Endodermal cell (in vitro differentiated cells): ENCODE results near the gene TMEM259. TPM values are rescaled to one million over a fixed set of nuclear protein-coding genes. Genes with fewer than 3 reads are reported as not detected.

Experiments used
- DNase-seq: peaks from one replicate; pipeline ENCODE4 v3.0.0-alpha.2; 2017
- H3K27ac ChIP-seq: 2 replicates; pipeline ENCODE4 v1.5.1; 2013; ENCODE audit warnings: mild to moderate bottlenecking, low read depth, low read length, moderate library complexity
- H3K27me3 ChIP-seq: 2 replicates; pipeline ENCODE4 v1.6.1; 2013; ENCODE audit warnings: mild to moderate bottlenecking, low read length, moderate library complexity; ENCODE audit not compliant: insufficient read depth, control insufficient read depth, poor library complexity, severe bottlenecking
- H3K36me3 ChIP-seq: 2 replicates; pipeline ENCODE4 v1.7.0; 2013; ENCODE audit warnings: mild to moderate bottlenecking, low read length, moderate library complexity; ENCODE audit not compliant: control insufficient read depth, insufficient read depth
- H3K4me1 ChIP-seq: one replicate; pipeline ENCODE4 v1.7.0; 2013; ENCODE audit warnings: low read length; ENCODE audit not compliant: control insufficient read depth, insufficient read depth
- H3K4me3 ChIP-seq: 2 replicates; pipeline ENCODE4 v1.5.1; 2013; ENCODE audit warnings: mild to moderate bottlenecking, low read length, moderate library complexity
- H3K9ac ChIP-seq: 2 replicates; pipeline ENCODE4 v1.6.1; 2013; ENCODE audit warnings: mild to moderate bottlenecking, low read length, moderate library complexity; ENCODE audit not compliant: poor library complexity, severe bottlenecking; ENCODE audit errors: extremely low read depth
- H3K9me3 ChIP-seq: 2 replicates; pipeline ENCODE4 v1.6.1; 2013; ENCODE audit warnings: mild to moderate bottlenecking, low read length, moderate library complexity; ENCODE audit not compliant: control insufficient read depth
- H3K27ac Mint-ChIP-seq: 2 replicates; pipeline ENCODE4 v1.8.0; 2020; ENCODE audit warnings: mixed read lengths
- H3K27me3 Mint-ChIP-seq: 2 replicates; pipeline ENCODE4 v1.8.0; 2021; ENCODE audit warnings: mild to moderate bottlenecking, mixed read lengths; ENCODE audit not compliant: insufficient read depth
- H3K36me3 Mint-ChIP-seq: 2 replicates; pipeline ENCODE4 v1.8.0; 2020; ENCODE audit warnings: low read depth, mixed read lengths
- H3K4me1 Mint-ChIP-seq: 2 replicates; pipeline ENCODE4 v1.8.0; 2020; ENCODE audit warnings: mixed read lengths
- H3K4me3 Mint-ChIP-seq: 2 replicates; pipeline ENCODE4 v1.8.0; 2020; ENCODE audit warnings: mild to moderate bottlenecking, moderate library complexity, mixed read lengths
- H3K9me3 Mint-ChIP-seq: 2 replicates; pipeline ENCODE4 v1.8.0; 2020; ENCODE audit warnings: mild to moderate bottlenecking, mixed read lengths
- CTCF ChIP-seq: fragments of 200-600 bp; sonication (generic); conservative IDR thresholded peaks from 2 replicates; pipeline ENCODE4 v1.5.0; 2021; ENCODE audit warnings: antibody characterized with exemption, mild to moderate bottlenecking
- WGBS, 2 experiments: methylation state at CpG; one replicate each; pipeline versions ENCODE4 v1.1.5 to v1.1.7; 2013; ENCODE audit warnings: missing lambda C conversion rate in 2 of 2, mixed read lengths in 1 of 2; ENCODE audit not compliant: insufficient coverage in 1 of 2, insufficient read length in 1 of 2; 5-methylcytosine and 5-hydroxymethylcytosine counted together
- total RNA-seq, 2 donors: library from RNA; stranded (reverse); fragmentation: NEBNext Ultra II Directional in 1 of 2; extraction: Animal tissue kit (Norgen Biotek cat#: 25700) in 1 of 2; gene quantifications; 2 replicates in 1 of 2; 3 replicates in 1 of 2; pipeline ENCODE4 v1.2.1, GENCODE V29; 2021

The TMEM259 gene
- total RNA-seq, 2 donors from 2014 or later: 157 to 176 TPM

GRCh38 chr19:964116-964520 lies 56.8 kb downstream of the TMEM259 start:
- Histone ChIP-seq H3K27ac (no peak overlapping the region), H3K36me3 (peaks cover 75% of the 10 kb centered on the region), H3K4me1 (no peaks in the 10 kb centered on the region), H3K27me3 (no peaks in the 10 kb centered on the region), H3K4me3 (no peak overlapping the region), H3K9ac (no peak overlapping the region), H3K9me3 (peaks cover 25% of the 10 kb centered on the region)
- peaks cover 19% of the 10 kb centered on the region for H3K9me3 Mint-ChIP-seq
- H3K4me1 Mint-ChIP-seq: no peaks in the 10 kb centered on the region
- H3K4me3 Mint-ChIP-seq: no peak overlapping the region
- 95 to 96% methylated on average over 6 to 16 of the region's 16 CpGs for WGBS, 2 experiments
- H3K36me3 Mint-ChIP-seq: peaks cover 83% of the 10 kb centered on the region
- no peak overlapping the region for H3K27ac Mint-ChIP-seq
- no peak for DNase-seq
- TF ChIP-seq CTCF: no peak
- no peaks in the 10 kb centered on the region for H3K27me3 Mint-ChIP-seq

- peaks cover 15% of the 10 kb centered on the region for H3K9me3 Mint-ChIP-seq
- H3K4me1 Mint-ChIP-seq: no peaks in the 10 kb centered on the region
- Histone ChIP-seq H3K4me1 (no peaks in the 10 kb centered on the region), H3K9ac (no peak overlapping the region), H3K4me3 (no peak overlapping the region), H3K36me3 (peaks cover 73% of the 10 kb centered on the region), H3K27me3 (no peaks in the 10 kb centered on the region), H3K27ac (no peak overlapping the region), H3K9me3 (peaks cover 19% of the 10 kb centered on the region)
- 88 to 93% methylated on average over 6 to 11 of the region's 11 CpGs for WGBS, 2 experiments
- H3K36me3 Mint-ChIP-seq: peaks cover 80% of the 10 kb centered on the region
- TF ChIP-seq CTCF: no peak
- no peak overlapping the region for H3K27ac Mint-ChIP-seq
- no peak overlapping the region for H3K4me3 Mint-ChIP-seq
- DNase-seq: no peak
- no peaks in the 10 kb centered on the region for H3K27me3 Mint-ChIP-seq
Observed at GRCh38 chr19:963486-963951, 57.4 kb downstream of the TMEM259 start.

DNA sequence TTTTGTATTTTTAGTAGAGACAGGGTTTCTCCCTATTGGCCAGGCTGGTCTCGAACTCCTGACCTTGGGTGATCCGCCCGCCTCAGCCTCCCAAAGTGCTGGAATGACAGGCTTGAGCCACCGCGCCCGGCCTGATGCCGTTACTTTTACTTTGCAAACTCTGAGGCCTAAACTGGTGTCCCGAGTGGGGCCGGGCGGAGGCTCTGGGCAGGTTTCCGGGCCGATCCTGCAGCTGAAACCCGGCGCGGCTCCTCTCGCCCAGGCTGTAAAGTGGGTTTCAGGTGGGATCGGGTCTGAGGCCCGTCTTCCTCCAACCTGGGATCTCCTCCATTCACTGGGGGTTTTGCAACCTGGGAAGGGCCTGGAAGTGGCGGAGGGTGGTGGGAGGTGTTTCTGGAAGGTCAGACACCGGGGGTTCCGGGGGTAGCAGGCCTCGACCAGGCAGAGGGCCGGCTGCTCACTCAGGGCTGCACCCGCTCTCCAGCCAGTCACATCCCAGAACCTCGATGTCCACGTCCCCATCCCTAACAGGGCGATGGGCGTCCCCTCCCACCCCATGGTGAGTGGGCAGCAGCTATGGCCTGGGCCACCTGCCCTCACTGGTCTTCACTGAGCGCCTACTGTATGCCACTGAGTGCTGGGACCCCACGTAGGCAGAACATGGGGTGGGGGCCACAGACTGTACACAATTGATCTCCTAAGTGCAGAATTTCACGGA lies 58.1 kb downstream of the TMEM259 start:
- no peaks in the 10 kb centered on the region for H3K4me1 ChIP-seq
- no peak overlapping the region for H3K9ac ChIP-seq
- TF ChIP-seq CTCF: no peak
- Mint-ChIP-seq H3K27me3 (no peaks in the 10 kb centered on the region), H3K9me3 (peaks cover 11% of the 10 kb centered on the region), H3K4me3 (no peak overlapping the region), H3K4me1 (no peaks in the 10 kb centered on the region), H3K27ac (no peak overlapping the region), H3K36me3 (peaks cover 76% of the 10 kb centered on the region)
- no peak overlapping the region for H3K27ac ChIP-seq
- DNase-seq: no peak
- H3K4me3 ChIP-seq: no peak overlapping the region
- H3K9me3 ChIP-seq: peaks cover 15% of the 10 kb centered on the region
- H3K27me3 ChIP-seq: no peaks in the 10 kb centered on the region
- WGBS, 2 experiments: 87 to 94% methylated on average over 17 to 31 of the region's 31 CpGs
- H3K36me3 ChIP-seq: peaks cover 69% of the 10 kb centered on the region
